Suprapubic skin (tissue), 4 donors: Measurements from ENCODE around the gene AMBRA1.

Source experiments
- CTCF ChIP-seq, 2 donors: fragments of 200-600 bp in 1 of 2; fragments of 450-650 bp in 1 of 2; sonication (generic) in 1 of 2; IDR thresholded peaks; one replicate each; pipeline ENCODE4 v1.5.1; 2016 to 2019; ENCODE audit warnings: antibody characterized with exemption in 2 of 2, mild to moderate bottlenecking in 1 of 2, moderate library complexity in 1 of 2
- POLR2A ChIP-seq, 2 donors: fragments of 450-650 bp; IDR thresholded peaks; one replicate each; pipeline ENCODE4 v1.6.1; 2017; ENCODE audit warnings: antibody characterized with exemption in 2 of 2, mild to moderate bottlenecking in 2 of 2, moderate library complexity in 2 of 2
- POLR2AphosphoS5 ChIP-seq, 3 donors: sonication (generic); formaldehyde crosslinking; IDR thresholded peaks; one replicate each; pipeline ENCODE4 v1.6.1; 2017; ENCODE audit warnings: antibody characterized with exemption in 3 of 3

GRCh38 chr11:46393231-46393616, 200.6 kb downstream of the AMBRA1 start:
- no peak for TF ChIP-seq CTCF (IDR thresholded peaks at IDR 0.05)
- TF ChIP-seq POLR2AphosphoS5 (IDR thresholded peaks at IDR 0.05) = no peak
- TF ChIP-seq POLR2A (IDR thresholded peaks at IDR 0.05) = no peak
